Epithelial cell of prostate (primary cell): ENCODE data around the gene RGS3.

Experiments used
- DNase-seq: peaks from one replicate; pipeline ENCODE4 v3.0.0-alpha.2; 2011; ENCODE audit warnings: low read depth, low spot score
- H3K27ac ChIP-seq: fragments of 450-650 bp; 2 replicates; pipeline ENCODE4 v1.5.1; 2017; ENCODE audit warnings: mild to moderate bottlenecking

RGS3 gene

DNA sequence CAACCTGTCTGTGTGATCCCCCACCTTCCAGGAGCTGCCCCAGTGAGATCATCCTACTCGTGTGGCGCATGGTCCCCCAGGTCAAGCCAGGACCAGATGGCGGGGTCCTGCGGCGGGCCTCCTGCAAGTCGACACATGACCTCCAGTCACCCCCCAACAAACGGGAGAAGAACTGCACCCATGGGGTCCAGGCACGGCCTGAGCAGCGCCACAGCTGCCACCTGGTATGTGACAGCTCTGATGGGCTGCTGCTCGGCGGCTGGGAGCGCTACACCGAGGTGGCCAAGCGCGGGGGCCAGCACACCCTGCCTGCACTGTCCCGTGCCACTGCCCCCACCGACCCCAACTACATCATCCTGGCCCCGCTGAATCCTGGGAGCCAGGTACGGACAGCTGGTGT, 43.7 kb downstream of the RGS3 start:
- DNase-seq = no peak
- H3K27ac ChIP-seq = no peak overlapping the region

GRCh38 chr9:113508111-113508749, 44.7 kb downstream of the RGS3 start:
- H3K27ac ChIP-seq = no peak overlapping the region
- DNase-seq = no peak

GRCh38 chr9:113509463-113509862, 45.9 kb downstream of the RGS3 start:
- H3K27ac ChIP-seq = no peak overlapping the region
- no peak for DNase-seq

DNA sequence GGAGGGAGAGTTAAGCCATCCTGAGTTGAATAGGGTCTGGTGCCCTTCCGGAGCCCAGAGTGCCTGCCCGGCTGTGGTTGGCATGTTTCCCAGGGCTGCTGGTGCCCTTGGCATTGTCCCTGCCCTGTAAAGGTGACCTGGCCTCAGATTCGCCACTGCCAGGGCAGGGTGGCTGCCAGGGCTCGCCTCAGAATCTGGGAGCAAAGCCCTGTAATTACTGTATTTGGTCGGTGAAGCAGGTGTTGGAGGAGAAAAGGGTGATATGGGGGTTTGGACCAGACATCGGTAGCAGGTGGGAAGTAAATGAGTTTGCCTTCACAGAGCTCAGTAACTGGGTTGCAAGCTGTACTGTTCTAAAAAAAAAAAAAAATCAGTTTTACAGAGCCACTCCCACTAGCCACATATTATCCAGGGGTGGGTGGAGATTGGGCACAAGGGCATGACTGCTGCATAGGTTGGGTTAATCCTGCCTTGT, 47.6 kb downstream of the RGS3 start:
- no peak for DNase-seq
- H3K27ac ChIP-seq = no peak overlapping the region

- H3K27ac ChIP-seq = no peak overlapping the region
- no peak for DNase-seq
Measured at GRCh38 chr9:113511856-113512761, 48.6 kb downstream of the RGS3 start.

DNA sequence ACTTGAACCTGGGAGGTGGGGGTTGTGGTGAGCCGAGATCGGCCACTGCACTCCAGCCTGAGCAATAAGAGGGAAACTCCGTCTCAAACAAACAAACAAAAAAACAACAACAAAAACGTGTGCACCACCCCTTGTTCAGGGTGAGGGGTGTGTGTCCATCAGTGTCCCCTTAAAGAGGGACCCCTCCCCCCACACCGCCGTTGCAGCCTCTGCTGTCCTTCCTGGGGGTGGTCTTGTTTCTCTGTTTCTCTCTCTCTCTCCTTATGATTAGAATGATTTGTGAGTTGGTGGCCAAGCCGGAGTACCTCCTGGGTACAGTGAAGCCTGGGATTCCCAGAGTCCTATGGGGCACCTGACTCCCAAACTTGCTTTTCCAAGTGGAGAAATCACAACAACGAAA, 49.6 kb downstream of the RGS3 start:
- no peak for DNase-seq
- no peak overlapping the region for H3K27ac ChIP-seq

- no peak for DNase-seq
- H3K27ac ChIP-seq = no peak overlapping the region
Measured at GRCh38 chr9:113513536-113513935, 50.0 kb downstream of the RGS3 start.

DNA sequence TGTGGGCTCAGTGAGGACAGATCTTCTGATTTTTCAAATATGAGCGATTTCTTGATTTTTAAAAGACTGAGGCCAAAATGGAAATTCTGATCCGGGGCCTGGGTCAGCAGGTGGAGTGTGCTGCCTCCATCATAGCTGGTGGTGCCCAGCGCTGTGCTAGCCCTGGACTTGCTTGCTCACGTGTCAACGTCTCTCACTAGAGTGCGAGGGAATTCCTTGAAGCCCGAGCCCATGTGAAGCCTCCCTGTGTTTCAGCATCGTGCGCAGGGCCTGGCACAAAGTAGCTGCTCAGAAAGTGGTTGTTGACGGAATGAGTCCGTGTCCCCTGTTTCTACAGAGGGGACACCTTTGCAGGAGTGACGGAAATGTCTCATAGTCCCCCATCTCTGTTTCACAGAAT, 50.5 kb downstream of the RGS3 start:
- H3K27ac ChIP-seq = no peak overlapping the region
- DNase-seq = no peak

DNA sequence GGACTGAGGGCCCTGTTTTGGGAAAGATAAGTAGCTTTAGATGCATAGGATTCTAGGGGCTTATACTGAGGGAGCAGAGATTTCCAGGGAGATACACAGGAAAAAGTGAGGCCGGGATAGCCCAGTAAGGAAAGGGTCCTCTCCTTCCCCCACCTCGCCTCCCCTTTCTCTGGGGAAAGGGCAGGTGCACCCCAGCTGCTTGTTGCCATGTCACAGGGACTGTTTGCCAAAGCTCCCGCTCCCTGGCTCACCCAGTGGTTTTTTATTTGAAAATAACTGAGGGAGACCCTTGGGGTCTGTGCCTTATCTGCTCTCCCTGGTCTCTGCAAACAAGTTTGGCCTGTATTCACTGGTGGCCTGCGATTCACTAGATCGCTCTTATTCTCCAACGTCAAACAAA, 51.2 kb downstream of the RGS3 start:
- no peak for DNase-seq
- H3K27ac ChIP-seq = no peak overlapping the region

DNA sequence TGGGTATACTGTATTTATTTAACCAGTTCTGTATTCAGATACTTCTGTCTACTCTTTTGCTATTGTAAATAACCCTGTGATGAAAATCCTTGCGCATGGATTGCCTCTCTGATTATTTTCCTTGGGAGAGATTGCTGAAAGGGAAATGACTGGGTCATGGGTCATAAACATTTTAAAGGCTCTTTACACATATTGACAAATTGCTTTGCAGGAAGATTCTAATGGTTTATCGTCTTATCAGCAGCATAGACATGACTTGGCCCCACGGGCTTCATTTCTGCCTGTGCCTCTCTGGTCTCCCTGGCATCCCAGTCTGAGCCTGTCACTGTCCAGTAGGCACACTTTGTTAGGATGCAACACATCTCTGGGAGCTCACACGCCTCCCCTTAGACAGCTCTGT, 52.3 kb downstream of the RGS3 start:
- H3K27ac ChIP-seq = no peak overlapping the region
- DNase-seq = no peak

DNA sequence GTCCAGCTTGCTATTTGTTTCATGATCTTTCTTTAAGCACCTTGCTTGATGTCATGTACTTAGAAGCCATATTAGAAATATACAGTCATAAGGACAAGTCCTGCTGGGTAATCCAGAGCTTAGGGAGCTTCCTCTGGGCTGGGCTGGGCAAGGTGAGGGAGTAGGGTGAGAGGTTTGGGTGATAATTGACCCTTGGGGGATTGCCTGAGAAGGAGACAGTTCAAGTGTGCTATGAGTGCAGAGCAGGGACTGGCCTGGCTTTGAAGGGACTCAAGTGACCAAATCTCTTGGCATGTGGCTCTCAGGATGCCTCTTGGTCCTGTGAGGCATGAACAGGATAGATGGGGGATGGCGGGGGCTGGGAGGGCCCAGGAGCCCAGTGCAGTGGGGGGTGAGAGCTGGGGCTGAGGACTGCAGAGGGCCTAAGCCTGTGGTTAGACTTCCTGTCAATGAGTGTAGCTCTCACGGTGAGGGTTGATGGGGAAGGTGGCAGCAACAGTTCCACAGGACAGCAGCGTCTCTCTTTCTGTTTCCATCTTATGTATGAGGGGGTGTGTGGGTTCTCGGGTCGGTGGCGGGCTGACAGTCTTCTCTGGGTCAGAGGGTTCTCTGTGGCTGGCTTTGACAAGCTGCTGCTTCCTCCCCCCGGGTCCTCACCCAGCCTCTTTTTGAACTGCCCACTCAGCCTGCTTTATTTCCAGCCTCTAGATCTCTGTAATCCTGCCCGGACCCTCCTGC, 53.5 kb downstream of the RGS3 start:
- H3K27ac ChIP-seq = no peak overlapping the region
- no peak for DNase-seq

DNA sequence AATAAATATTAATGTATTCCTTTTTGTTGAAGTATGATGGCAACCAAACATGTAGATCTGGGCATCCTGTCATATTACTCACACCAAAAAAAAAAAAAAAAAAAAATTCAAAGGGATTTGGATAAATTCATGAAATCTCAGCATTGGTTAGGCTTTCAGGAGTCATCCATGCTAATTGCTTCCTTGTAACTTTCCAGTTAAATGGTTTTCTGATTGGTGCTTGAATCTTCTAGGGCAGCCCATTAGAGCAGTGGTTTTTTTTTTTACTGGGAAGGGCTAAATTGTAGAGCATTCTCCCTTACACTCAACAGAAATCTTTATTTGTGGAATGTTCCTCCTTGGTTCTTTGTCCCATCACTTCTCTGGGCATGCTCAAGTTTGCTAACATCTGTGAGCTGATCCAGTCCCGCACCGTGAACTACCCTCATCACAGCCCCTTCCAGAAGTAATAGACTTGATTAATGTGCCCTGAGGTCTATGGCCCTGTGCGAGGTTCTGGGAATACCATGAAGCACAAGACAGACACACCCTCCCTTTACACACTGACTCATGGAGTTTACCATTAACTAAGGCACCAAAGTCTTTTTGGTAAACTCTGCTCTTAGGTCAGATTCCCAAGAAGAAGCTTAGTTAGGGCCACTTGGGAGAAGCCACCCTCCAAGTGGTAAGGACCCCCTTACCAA, 56.0 kb downstream of the RGS3 start:
- peak overlapping the region; percentile 58 for H3K27ac ChIP-seq
- peak; percentile 66 for DNase-seq

- peak overlapping the region; percentile 58 for H3K27ac ChIP-seq
- peak; percentile 41 for DNase-seq
Measured at GRCh38 chr9:113520109-113520642, 56.6 kb downstream of the RGS3 start.

GRCh38 chr9:113521693-113522255, 58.2 kb downstream of the RGS3 start:
- H3K27ac ChIP-seq = no peak overlapping the region
- DNase-seq = no peak

DNA sequence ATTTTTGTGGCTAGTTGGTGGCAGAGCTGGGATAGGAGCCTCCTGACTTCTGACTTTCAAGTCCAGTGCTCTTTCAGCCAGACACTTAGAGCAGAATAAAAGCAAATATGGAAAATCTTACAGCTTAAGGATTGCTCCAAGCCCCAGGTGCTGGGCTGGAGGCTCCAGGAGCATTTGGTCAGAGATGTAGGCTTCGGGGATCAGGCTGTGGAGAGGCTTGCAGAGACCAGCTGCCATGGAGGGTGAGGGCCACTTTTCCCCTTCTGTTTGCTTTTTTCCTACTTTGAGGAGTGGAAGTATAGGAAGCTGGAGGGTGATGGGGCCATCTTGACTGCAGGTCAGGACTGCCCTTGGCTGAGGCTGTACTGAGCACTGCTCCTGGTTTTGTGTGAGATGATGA, 58.9 kb downstream of the RGS3 start:
- H3K27ac ChIP-seq = no peak overlapping the region
- DNase-seq = no peak

GRCh38 chr9:113522858-113523257, 59.3 kb downstream of the RGS3 start:
- no peak overlapping the region for H3K27ac ChIP-seq

DNA sequence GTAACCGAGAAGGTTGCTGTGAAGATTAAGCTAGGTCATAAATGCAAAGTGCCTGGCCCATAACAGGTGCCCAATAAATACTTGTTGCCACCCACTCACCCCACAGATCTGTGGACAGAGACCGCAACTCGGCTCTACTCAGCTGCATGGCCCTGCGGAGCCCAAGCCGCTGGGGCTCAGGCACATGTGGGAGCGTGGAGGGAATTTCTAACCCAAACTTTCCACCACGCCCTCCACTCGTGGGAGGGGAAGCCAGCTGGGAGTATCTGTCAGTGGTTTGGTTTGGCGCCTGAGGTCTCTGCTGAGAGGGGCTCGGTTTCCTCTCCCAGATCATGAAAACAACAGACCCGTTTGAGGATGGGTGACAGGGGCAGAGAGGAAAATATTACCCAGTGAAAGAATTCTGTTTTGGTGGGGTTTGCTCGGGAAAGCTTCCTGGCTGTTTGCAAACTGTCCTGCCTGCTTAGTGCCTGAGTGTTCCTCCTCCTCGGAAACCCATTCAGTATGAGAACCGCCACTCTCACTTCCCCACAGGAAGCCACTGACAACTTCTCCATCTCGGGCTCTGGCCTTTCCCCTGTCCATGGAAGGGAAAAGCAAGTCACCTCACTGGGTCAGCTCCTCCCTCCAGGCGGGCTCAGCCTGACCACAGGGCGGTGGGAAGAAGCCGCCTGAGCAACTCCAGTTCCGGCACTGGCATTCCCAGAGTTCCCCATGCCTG, 60.1 kb downstream of the RGS3 start:
- DNase-seq = no peak
- H3K27ac ChIP-seq = no peak overlapping the region

More at GRCh38 chr9:113522858-113523257, 59.3 kb downstream of the RGS3 start:
- DNase-seq = no peak

- no peak overlapping the region for H3K27ac ChIP-seq
Measured at GRCh38 chr9:113524468-113524867, 60.9 kb downstream of the RGS3 start.

DNA sequence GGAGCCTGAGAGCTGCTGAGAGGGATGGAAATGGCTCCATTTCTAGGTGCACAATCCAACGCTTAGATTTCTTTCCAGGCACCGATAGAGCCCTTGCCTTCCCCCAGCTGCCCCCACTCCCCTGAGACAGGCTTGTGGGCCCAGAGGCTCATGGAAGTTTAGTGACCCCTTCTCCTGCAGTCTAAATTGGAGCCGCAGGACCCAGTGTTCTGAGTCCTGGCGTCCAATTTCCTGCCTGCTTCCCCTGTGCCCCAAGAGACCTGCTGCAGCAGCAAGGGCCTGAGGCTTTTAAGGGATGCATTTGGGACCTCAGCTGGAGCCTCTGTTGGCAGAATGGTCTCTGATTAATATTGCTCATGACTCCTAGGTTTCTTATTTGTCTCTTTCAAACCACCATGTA, 61.7 kb downstream of the RGS3 start:
- DNase-seq = no peak
- no peak overlapping the region for H3K27ac ChIP-seq

More at GRCh38 chr9:113524468-113524867, 60.9 kb downstream of the RGS3 start:
- no peak for DNase-seq
